Retina (tissue), 1 donor: ENCODE measurements around the gene SCIMP.
"Not testable (repeated sequence)": the region's sequence is repeated elsewhere in the genome, so short reads cannot be mapped to it uniquely, and the experiment has no call there.

Experiments
- DNase-seq: peaks from one replicate; pipeline ENCODE4 v3.0.0-alpha.2; 2016

SCIMP gene

GRCh38 chr17:5234645-5235576 is at the start of gene SCIMP:
TSS of gene SCIMP (minus strand) at chr17:5234860. CDS start at chr17:5234755, 105 bp downstream.
- DNase-seq, result no peak

GRCh38 chr17:5283571-5284315 is 49.1 kb upstream of the SCIMP start:
- DNase-seq, result no peak

- peak; percentile 20 for DNase-seq
Observed at GRCh38 chr17:5282642-5283217, 48.1 kb upstream of the SCIMP start.

- DNase-seq, result peak; percentile 87
Observed at GRCh38 chr17:5281814-5282641, 47.4 kb upstream of the SCIMP start, which contains the start of gene RABEP1. TSS of gene RABEP1 (plus strand) at chr17:5282284. CDS start at chr17:5282487, 203 bp downstream.

- no peak for DNase-seq
Observed at GRCh38 chr17:5272322-5272721, 37.7 kb upstream of the SCIMP start.

- DNase-seq, result no peak
Observed at GRCh38 chr17:5269241-5269960, 34.7 kb upstream of the SCIMP start.

- DNase-seq, result no peak
Observed at GRCh38 chr17:5264893-5265292, 30.2 kb upstream of the SCIMP start.

GRCh38 chr17:5263441-5263840 is 28.8 kb upstream of the SCIMP start:
- DNase-seq, result no peak

GRCh38 chr17:5262416-5262991 is 27.8 kb upstream of the SCIMP start:
- no peak for DNase-seq

- DNase-seq, result no peak
Observed at GRCh38 chr17:5260542-5260941, 25.9 kb upstream of the SCIMP start.

GRCh38 chr17:5257124-5257523 is 22.5 kb upstream of the SCIMP start:
- DNase-seq, result no peak

- no peak for DNase-seq
Observed at GRCh38 chr17:5254903-5255521, 20.4 kb upstream of the SCIMP start.

- DNase-seq, result no peak
Observed at GRCh38 chr17:5254414-5254813, 19.8 kb upstream of the SCIMP start.

- DNase-seq, result peak; percentile 79
Observed at GRCh38 chr17:5249615-5250014, 15.0 kb upstream of the SCIMP start.

- DNase-seq, result no peak
Observed at GRCh38 chr17:5248821-5249479, 14.3 kb upstream of the SCIMP start.

- peak; percentile 52 for DNase-seq
Observed at GRCh38 chr17:5247621-5248020, 13.0 kb upstream of the SCIMP start.

GRCh38 chr17:5241861-5242671 is 7.4 kb upstream of the SCIMP start:
- no peak for DNase-seq

- DNase-seq, result not testable (repeated sequence)
Observed at GRCh38 chr17:5239769-5240168, 5.1 kb upstream of the SCIMP start.

GRCh38 chr17:5238333-5238732 is 3.7 kb upstream of the SCIMP start:
- no peak for DNase-seq
